CD4-positive, alpha-beta T cell treated with Interleukin-6 at 100 ng/mL for 8 hours (primary cell): ENCODE measurements around the gene CACNA1D.

ENCODE experiments used
- DNase-seq: peaks from one replicate; pipeline ENCODE4 v3.0.0-alpha.2; 2020; ENCODE audit warnings: mixed read lengths, low spot score

CACNA1D gene

GRCh38 chr3:53715815-53716483 is 221.5 kb downstream of the CACNA1D start:
- no peak for DNase-seq

GRCh38 chr3:53716998-53717397 is 222.6 kb downstream of the CACNA1D start:
- DNase-seq, result no peak

- DNase-seq, result no peak
Observed at GRCh38 chr3:53718462-53718861, 224.1 kb downstream of the CACNA1D start.

- no peak for DNase-seq
Observed at GRCh38 chr3:53719796-53720195, 225.4 kb downstream of the CACNA1D start.

GRCh38 chr3:53721187-53722119 is 227.0 kb downstream of the CACNA1D start:
- DNase-seq, result no peak

GRCh38 chr3:53724566-53724965 is 230.2 kb downstream of the CACNA1D start:
- no peak for DNase-seq

- DNase-seq, result no peak
Observed at GRCh38 chr3:53725387-53725995, 231.1 kb downstream of the CACNA1D start.

- no peak for DNase-seq
Observed at GRCh38 chr3:53726643-53727042, 232.2 kb downstream of the CACNA1D start.

GRCh38 chr3:53728606-53729005 is 234.2 kb downstream of the CACNA1D start:
- DNase-seq, result no peak

GRCh38 chr3:53729159-53729558 is 234.7 kb downstream of the CACNA1D start:
- no peak for DNase-seq

GRCh38 chr3:53729618-53730017 is 235.2 kb downstream of the CACNA1D start:
- DNase-seq, result no peak

- DNase-seq, result no peak
Observed at GRCh38 chr3:53730576-53730975, 236.2 kb downstream of the CACNA1D start.

- no peak for DNase-seq
Observed at GRCh38 chr3:53731934-53732624, 237.7 kb downstream of the CACNA1D start.

- DNase-seq, result no peak
Observed at GRCh38 chr3:53733446-53733845, 239.0 kb downstream of the CACNA1D start.

- DNase-seq, result no peak
Observed at GRCh38 chr3:53739966-53740365, 245.6 kb downstream of the CACNA1D start.

- DNase-seq, result no peak
Observed at GRCh38 chr3:53740956-53741355, 246.5 kb downstream of the CACNA1D start.

- no peak for DNase-seq
Observed at GRCh38 chr3:53744351-53744750, 249.9 kb downstream of the CACNA1D start.

- no peak for DNase-seq
Observed at GRCh38 chr3:53747559-53747958, 253.1 kb downstream of the CACNA1D start.

GRCh38 chr3:53748512-53749271 is 254.3 kb downstream of the CACNA1D start:
- no peak for DNase-seq

- DNase-seq, result no peak
Observed at GRCh38 chr3:53749448-53749847, 255.0 kb downstream of the CACNA1D start.
